ENCODE measurements around the gene CRIP2.

DNA sequence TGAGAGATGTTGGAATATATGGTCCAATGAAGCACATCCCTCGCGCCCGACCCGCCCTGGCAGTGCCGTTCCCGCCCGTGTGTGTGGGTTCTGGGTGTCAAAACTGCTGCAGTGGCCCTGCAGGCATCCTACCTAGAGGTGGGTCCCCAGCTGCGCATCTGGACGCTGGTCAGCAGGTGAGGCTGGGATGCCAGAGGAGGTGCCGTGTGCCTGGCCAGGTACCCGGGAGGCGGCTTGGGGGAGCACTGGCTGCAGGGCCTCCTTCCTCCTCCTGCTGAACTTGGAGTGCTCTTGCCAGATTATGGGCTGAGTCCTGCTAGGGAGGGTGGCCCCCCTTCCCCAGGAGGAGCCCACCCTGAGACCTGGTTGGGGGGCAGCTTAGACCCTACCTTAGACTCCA, 49.8 kb upstream of the CRIP2 start:
- TF ChIP-seq CTCF (IDR thresholded peaks at IDR 0.05; ENCODE audit: low read depth, low read length) (no peak), EZH2phosphoT487 (IDR thresholded peaks at IDR 0.05; ENCODE audit: low read depth) (no peak)

All from OCI-LY3 (cell line).